OCI-LY1 (cell line): ENCODE data around the gene FANK1.

ENCODE experiments used
- EZH2 ChIP-seq: fragments of 200-600 bp; sonication (generic), shearing (Covaris generic); IDR thresholded peaks from 2 replicates; pipeline ENCODE4 v1.8.0; 2017; ENCODE audit warnings: borderline replicate concordance, mixed run types, mild to moderate bottlenecking, antibody characterized with exemption, low read length, moderate library complexity, mixed read lengths
- TF ChIP-seq, protein P1 (sequence below): fragments of 200-600 bp; sonication (generic), shearing (Covaris generic); IDR thresholded peaks from 2 replicates; pipeline ENCODE4 v1.5.1; 2017; ENCODE audit warnings: mild to moderate bottlenecking, antibody characterized with exemption, low read length, moderate library complexity, mixed read lengths

DNA sequence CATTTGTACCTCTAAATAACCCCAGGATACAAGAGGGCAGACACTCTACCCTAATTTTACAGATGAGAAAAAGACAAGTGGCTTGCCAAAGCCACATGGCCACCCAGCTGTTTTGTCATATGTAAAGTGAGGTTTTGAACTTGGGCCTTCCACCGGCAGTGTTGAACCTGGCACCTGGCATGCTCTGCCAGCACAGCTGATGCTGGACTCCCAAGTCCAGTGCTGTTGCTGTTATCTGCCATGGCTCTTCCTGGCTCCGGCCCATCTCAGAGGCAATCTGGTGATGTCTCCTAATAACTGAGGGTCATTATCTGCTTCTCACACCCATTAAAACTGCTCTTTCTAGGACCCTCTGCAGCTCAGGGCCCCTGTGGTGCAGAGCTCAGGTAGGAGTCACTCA lies 48.0 kb upstream of the FANK1 start:
- TF ChIP-seq, protein P1, sequence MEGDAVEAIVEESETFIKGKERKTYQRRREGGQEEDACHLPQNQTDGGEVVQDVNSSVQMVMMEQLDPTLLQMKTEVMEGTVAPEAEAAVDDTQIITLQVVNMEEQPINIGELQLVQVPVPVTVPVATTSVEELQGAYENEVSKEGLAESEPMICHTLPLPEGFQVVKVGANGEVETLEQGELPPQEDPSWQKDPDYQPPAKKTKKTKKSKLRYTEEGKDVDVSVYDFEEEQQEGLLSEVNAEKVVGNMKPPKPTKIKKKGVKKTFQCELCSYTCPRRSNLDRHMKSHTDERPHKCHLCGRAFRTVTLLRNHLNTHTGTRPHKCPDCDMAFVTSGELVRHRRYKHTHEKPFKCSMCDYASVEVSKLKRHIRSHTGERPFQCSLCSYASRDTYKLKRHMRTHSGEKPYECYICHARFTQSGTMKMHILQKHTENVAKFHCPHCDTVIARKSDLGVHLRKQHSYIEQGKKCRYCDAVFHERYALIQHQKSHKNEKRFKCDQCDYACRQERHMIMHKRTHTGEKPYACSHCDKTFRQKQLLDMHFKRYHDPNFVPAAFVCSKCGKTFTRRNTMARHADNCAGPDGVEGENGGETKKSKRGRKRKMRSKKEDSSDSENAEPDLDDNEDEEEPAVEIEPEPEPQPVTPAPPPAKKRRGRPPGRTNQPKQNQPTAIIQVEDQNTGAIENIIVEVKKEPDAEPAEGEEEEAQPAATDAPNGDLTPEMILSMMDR = no peak
- no peak for TF ChIP-seq EZH2
